ENCODE results near the gene ZNF718.

GRCh38 chr4:125833-126232, 1.5 kb downstream of the ZNF718 start:
- no peak for TF ChIP-seq CTCF (IDR thresholded peaks at IDR 0.05; ENCODE audit: low read depth, low read length)
- TF ChIP-seq POLR2A (IDR thresholded peaks at IDR 0.05; ENCODE audit: extremely low read depth, insufficient read length), result no peak

Measured in NB4 (cell line).